ENCODE results near the gene C1orf210.

The C1orf210 gene

DNA sequence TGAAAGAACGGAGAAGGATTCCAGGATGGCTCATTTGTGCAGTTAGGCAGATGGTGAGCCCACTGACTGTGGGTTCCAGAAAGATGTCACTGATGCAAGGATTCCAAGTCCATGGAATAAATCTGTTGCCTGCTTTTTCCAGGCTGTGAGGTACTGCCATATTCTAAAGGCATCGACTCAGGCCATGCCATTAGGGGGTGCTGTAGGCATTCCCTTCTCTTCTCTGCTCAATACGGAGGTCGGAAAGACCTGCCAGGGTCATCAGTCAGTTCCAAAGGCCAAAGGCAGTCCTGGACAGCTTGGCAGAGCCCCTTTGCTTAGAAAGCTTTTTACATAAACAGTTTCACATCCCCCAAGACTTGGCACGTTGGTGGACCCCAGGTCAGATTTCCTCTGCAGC lies 47.3 kb downstream of the C1orf210 start:
- no peaks in the 10 kb centered on the region for H3K4me1 ChIP-seq
- H3K4me3 ChIP-seq (ENCODE audit: low read depth, low read length), result no peak overlapping the region
- peak; percentile 46 for DNase-seq
- no peaks in the 10 kb centered on the region for H3K27me3 ChIP-seq
- H3K9me3 ChIP-seq, result no peaks in the 10 kb centered on the region
- TF ChIP-seq, protein P1, sequence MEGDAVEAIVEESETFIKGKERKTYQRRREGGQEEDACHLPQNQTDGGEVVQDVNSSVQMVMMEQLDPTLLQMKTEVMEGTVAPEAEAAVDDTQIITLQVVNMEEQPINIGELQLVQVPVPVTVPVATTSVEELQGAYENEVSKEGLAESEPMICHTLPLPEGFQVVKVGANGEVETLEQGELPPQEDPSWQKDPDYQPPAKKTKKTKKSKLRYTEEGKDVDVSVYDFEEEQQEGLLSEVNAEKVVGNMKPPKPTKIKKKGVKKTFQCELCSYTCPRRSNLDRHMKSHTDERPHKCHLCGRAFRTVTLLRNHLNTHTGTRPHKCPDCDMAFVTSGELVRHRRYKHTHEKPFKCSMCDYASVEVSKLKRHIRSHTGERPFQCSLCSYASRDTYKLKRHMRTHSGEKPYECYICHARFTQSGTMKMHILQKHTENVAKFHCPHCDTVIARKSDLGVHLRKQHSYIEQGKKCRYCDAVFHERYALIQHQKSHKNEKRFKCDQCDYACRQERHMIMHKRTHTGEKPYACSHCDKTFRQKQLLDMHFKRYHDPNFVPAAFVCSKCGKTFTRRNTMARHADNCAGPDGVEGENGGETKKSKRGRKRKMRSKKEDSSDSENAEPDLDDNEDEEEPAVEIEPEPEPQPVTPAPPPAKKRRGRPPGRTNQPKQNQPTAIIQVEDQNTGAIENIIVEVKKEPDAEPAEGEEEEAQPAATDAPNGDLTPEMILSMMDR (IDR thresholded peaks at IDR 0.05; ENCODE audit: low read depth, low read length), result peak; percentile 60
- no peaks in the 10 kb centered on the region for H3K36me3 ChIP-seq

DNA sequence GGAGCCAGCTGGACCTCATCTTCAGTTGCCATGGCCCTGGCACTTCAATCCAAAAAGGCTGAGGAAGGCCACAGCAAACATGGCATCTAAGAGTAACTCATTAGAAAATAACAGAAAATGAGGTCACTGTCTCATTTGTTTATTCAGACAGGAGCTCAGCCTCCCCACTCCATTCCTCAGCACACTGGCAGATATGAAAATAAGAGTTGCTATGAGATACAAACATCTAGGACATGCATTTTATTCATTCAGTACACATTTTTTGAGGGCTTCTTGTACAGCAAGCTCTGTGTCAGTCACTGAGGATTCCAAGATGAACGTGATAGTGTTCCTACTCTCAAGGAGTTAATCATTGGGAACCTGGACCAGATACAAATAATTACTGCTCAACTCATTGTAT lies 48.3 kb downstream of the C1orf210 start:
- H3K9me3 ChIP-seq, result no peaks in the 10 kb centered on the region
- DNase-seq, result no peak

DNA sequence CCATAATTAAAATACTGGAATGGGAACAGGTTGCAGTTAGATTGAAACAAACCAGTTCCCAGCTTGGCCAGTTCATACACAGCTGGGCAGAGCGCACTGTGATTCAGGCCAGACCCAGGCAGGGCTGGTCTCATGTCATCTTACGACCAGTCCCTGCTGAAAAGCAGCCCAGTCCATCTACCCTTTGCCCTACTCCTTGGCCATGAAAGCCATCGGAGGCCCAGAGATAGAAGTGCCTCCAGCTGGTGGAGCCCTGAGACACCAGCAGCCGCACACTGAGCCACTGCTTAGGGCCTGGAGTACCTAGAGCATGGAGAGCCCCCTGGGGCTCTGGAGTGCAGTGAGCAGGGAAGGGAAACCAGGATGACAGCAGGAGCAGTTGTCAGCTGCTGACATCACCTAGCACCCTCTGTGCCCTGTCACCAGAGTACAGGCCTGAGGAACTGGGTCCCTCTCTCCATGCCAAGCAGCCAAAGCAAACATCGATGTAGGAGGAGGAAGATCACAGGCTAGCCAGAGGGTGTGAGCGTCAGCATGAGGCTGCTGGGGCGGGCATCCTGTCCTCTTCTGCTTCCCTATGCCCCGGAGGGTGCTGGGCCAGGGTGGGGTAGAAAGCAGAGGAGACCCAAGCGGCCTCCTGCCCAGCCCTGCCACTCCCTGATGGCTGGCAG lies 49.8 kb downstream of the C1orf210 start:
- Histone ChIP-seq H3K27me3 (no peaks in the 10 kb centered on the region), H3K36me3 (no peaks in the 10 kb centered on the region), H3K4me1 (no peaks in the 10 kb centered on the region), H3K4me3 (ENCODE audit: low read depth, low read length) (no peak overlapping the region), H3K9me3 (no peaks in the 10 kb centered on the region)
- no peak for DNase-seq
- TF ChIP-seq, protein P1 (IDR thresholded peaks at IDR 0.05; ENCODE audit: low read depth, low read length), result no peak

More for the DNA sequence above, 48.3 kb downstream of the C1orf210 start:
- H3K4me1 ChIP-seq, result no peaks in the 10 kb centered on the region
- H3K4me3 ChIP-seq (ENCODE audit: low read depth, low read length), result no peak overlapping the region
- TF ChIP-seq, protein P1 (IDR thresholded peaks at IDR 0.05; ENCODE audit: low read depth, low read length), result no peak
- H3K27me3 ChIP-seq, result no peaks in the 10 kb centered on the region
- no peaks in the 10 kb centered on the region for H3K36me3 ChIP-seq

DNA sequence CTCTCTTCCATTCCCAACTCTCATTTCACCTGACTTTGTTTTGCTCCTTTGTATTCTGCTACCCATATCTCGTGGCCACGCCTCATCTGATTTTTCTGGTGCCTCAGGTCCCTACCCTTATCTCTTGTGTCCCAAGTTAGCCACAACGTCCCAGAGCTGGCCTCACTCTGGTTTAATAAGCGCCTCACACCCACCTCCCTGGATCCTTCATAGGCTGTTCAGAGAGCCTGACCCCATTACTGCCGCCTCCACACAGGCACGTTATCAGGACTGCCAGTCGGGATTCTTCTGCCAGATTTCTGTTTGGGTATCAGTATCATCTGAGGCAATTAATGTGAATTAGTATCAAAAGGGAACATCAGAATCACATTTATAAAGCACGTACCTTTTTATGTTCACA lies 50.3 kb downstream of the C1orf210 start:
- no peaks in the 10 kb centered on the region for H3K27me3 ChIP-seq
- H3K9me3 ChIP-seq, result no peaks in the 10 kb centered on the region
- H3K36me3 ChIP-seq, result no peaks in the 10 kb centered on the region
- no peak overlapping the region for H3K4me3 ChIP-seq (ENCODE audit: low read depth, low read length)
- no peak for DNase-seq
- H3K4me1 ChIP-seq, result no peaks in the 10 kb centered on the region
- TF ChIP-seq, protein P1 (IDR thresholded peaks at IDR 0.05; ENCODE audit: low read depth, low read length), result no peak

DNA sequence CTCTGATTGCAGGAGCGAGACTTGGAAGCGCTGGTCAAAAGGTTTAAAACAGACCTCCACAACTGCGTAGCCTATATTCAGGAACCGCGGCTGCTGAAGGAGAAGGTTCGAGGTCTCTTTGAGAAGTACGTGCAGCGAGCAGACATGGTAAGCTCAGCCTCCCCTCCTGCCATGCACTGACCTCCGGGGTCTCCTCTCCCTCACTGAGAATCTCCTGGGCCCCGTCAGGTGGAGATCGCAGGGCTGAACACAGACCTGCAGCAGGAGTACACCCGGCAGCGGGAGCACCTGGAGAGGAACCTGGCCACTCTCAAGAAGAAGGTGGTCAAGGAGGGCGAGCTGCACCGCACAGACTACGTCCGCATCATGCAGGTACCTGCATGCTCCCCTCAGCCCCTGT lies 51.1 kb downstream of the C1orf210 start:
- DNase-seq, result no peak
- no peaks in the 10 kb centered on the region for H3K36me3 ChIP-seq
- TF ChIP-seq, protein P1 (IDR thresholded peaks at IDR 0.05; ENCODE audit: low read depth, low read length), result no peak
- H3K4me1 ChIP-seq, result no peaks in the 10 kb centered on the region
- H3K27me3 ChIP-seq, result no peaks in the 10 kb centered on the region
- no peaks in the 10 kb centered on the region for H3K9me3 ChIP-seq
- H3K4me3 ChIP-seq (ENCODE audit: low read depth, low read length), result no peak overlapping the region

DNA sequence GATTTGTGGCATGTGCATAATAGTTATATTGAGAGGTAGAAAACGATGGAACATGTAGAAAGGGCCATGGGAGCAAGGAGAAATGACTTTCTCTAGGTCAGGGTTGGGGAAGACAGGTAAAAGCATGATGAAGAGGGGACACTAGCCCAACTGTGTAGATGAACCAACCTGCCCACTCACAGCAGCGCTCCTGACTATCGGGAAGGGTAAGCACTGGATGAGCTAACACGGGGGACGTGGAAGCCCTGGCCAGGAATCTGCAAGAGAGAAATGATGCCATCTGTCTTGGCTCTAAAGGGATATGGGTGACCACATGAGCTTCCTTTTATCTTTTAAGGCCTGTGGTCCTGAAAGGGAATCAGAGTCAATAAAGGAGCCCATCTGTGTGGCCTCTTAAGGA lies 51.8 kb downstream of the C1orf210 start:
- Histone ChIP-seq H3K4me1 (no peaks in the 10 kb centered on the region), H3K36me3 (no peaks in the 10 kb centered on the region), H3K9me3 (no peaks in the 10 kb centered on the region), H3K4me3 (ENCODE audit: low read depth, low read length) (no peak overlapping the region), H3K27me3 (no peaks in the 10 kb centered on the region)
- DNase-seq, result no peak
- TF ChIP-seq, protein P1 (IDR thresholded peaks at IDR 0.05; ENCODE audit: low read depth, low read length), result no peak

All from BE2C (cell line).